ENCODE measurements around the gene VSIG4.

GRCh38 chrX:66002824-66003680 is 36.8 kb downstream of the VSIG4 start:
- TF ChIP-seq POLR2A (IDR thresholded peaks at IDR 0.05; ENCODE audit: low read depth, low read length): no peak
- TF ChIP-seq TAF1 (IDR thresholded peaks at IDR 0.05; ENCODE audit: low read depth, low read length): no peak
- no peak for TF ChIP-seq POLR2AphosphoS5 (IDR thresholded peaks at IDR 0.05; ENCODE audit: low read depth, low read length)

Measured in GM12891 (cell line).